Ovary (tissue), 9 donors: ENCODE results near the gene IHH. TPM values are rescaled to one million over a fixed set of nuclear protein-coding genes. Genes with fewer than 3 reads are reported as not detected.

Source experiments
- microRNA counts: library from miRNA; unstranded; fragments of <30 nt; microRNA quantifications from one replicate; lab custom pipeline; 2016
- microRNA-seq, 3 donors: library from miRNA; unstranded; fragments of <30 nt; microRNA quantifications; one replicate each; pipeline versions ENCODE4 to v1.2.0, GENCODE V29; 2019 to 2020
- polyA plus RNA-seq, 2 donors: library from polyadenylated mRNA; stranded (reverse); fragments of 200-250 nt in 1 of 2; fragments of 350-450 nt in 1 of 2; fragmentation: Illumina TruSeq in 1 of 2; extraction: RNeasy Lipid Tissue Mini Kit (QIAGEN cat#74804) in 1 of 2; gene quantifications; one replicate each; pipeline ENCODE4 v1.2.3, GENCODE V29; 2013 to 2014
- small RNA-seq: library from RNA; depleted of rRNA; stranded (forward); fragments of <200 nt; gene quantifications from one replicate; pipeline ENCODE3, GENCODE V24; 2016
- total RNA-seq, 7 donors: library from RNA; depleted of rRNA in 2 of 7; stranded (reverse); fragments of >200 nt in 2 of 7; fragmentation: NEBNext Ultra II Directional in 3 of 7; extraction: Animal tissue kit (Norgen Biotek cat#: 25700) in 3 of 7; gene quantifications; one replicate each; pipeline versions ENCODE4 v1.1.0 to v1.2.4, GENCODE V29; 2016 to 2023
- donor health status: DM: no; HTN: no; CAD: no; lungs with moderate emphysema.
- donor health status: DM: no; HTN: no; CAD: no.
- donor health status: Bipolar disorder and iron deficiency.
- donor health status: DM: yes; HTN: yes; CAD: no.
- donor health status: DM: no; HTN: no; CAD: no.
- donor health status: DM: yes; HTN: yes; CAD: no.

IHH gene
- total and polyA plus RNA-seq, 9 donors = 0.12 to 1.6 (median 0.36) TPM; not detected in 4

MicroRNAs encoded within 50 kb of the gene (microRNA counts, 767-probe panel; counts per million panel counts)
- microRNA hsa-miR-3131 (lab: Ali Mortazavi, UCI) = 530 counts per million, percentile 78 among the panel's probes with 10 or more counts

Small RNA genes lying within 50 kb of the gene (microRNA-seq; reads per million reads assigned to microRNA genes)
- 0 reads per million in 3 donors for gene MIR3131

Small RNA genes lying within 50 kb of the gene (small RNA-seq; reads per million reads assigned to genes)
- gene MIR3131 (not detected), gene RN7SL764P (not detected)

Other genes with a start within 250 kb of the IHH start
- under 1 TPM in 2 of 7 donors, not detected in 5; 0.11 to 0.32 TPM for gene PRKAG3, start 229.1 kb downstream of the IHH start, total RNA-seq
- gene PRKAG3, start 229.1 kb downstream of the IHH start, polyA plus RNA-seq = not detected
- gene WNT6, start 201.1 kb downstream of the IHH start, total RNA-seq = 1 to 10 TPM; 1.1 to 4.5 (median 2.0) TPM
- gene WNT6, start 201.1 kb downstream of the IHH start, polyA plus RNA-seq = 1 to 10 TPM in 1 of 2 donors, under 1 TPM in 1; 0.13 to 2.9 TPM
- gene WNT10A, start 180.1 kb downstream of the IHH start, total RNA-seq = 10 to 100 TPM in 1 of 7 donors, 1 to 10 TPM in 1, under 1 TPM in 1, not detected in 4; 0.27 to 12.4 (median 1.6) TPM
- gene WNT10A, start 180.1 kb downstream of the IHH start, polyA plus RNA-seq = under 1 TPM; 0.04 to 0.13 TPM
- not detected for gene CDK5R2, start 101.3 kb downstream of the IHH start, total RNA-seq
- gene CDK5R2, start 101.3 kb downstream of the IHH start, polyA plus RNA-seq = not detected
- gene FEV, start 75.7 kb downstream of the IHH start, total RNA-seq = under 1 TPM in 2 of 7 donors, not detected in 5; 0.11 to 0.13 TPM
- not detected for gene FEV, start 75.7 kb downstream of the IHH start, polyA plus RNA-seq
- not detected for gene CRYBA2, start 67.5 kb downstream of the IHH start, total RNA-seq
- gene CRYBA2, start 67.5 kb downstream of the IHH start, polyA plus RNA-seq = not detected
- gene CFAP65, start 19.4 kb downstream of the IHH start, total RNA-seq = 10 to 100 TPM in 1 of 7 donors, 1 to 10 TPM in 1, under 1 TPM in 3, not detected in 2; 0.82 to 19.6 (median 0.95) TPM
- under 1 TPM in 1 of 2 donors, not detected in 1; 0.04 TPM for gene CFAP65, start 19.4 kb downstream of the IHH start, polyA plus RNA-seq
- gene NHEJ1, start 99.9 kb upstream of the IHH start, total RNA-seq = 10 to 100 TPM; 14.7 to 19.1 (median 17.1) TPM
- 10 to 100 TPM; 10.8 to 23.1 TPM for gene NHEJ1, start 99.9 kb upstream of the IHH start, polyA plus RNA-seq
- 1 to 10 TPM in 6 of 7 donors, under 1 TPM in 1; 0.84 to 4.5 (median 1.7) TPM for gene SLC23A3, start 109.1 kb upstream of the IHH start, total RNA-seq
- 1 to 10 TPM in 1 of 2 donors, under 1 TPM in 1; 0.81 to 1.1 TPM for gene SLC23A3, start 109.1 kb upstream of the IHH start, polyA plus RNA-seq
- gene CNPPD1, start 116.0 kb upstream of the IHH start, total RNA-seq = 10 to 100 TPM; 29.7 to 68.2 (median 62.8) TPM
- 10 to 100 TPM; 27.1 to 46.7 TPM for gene CNPPD1, start 116.0 kb upstream of the IHH start, polyA plus RNA-seq
- gene RETREG2, start 117.4 kb upstream of the IHH start, total RNA-seq = 100 to 1,000 TPM in 3 of 7 donors, 10 to 100 TPM in 4; 40.9 to 106 (median 95.6) TPM
- gene RETREG2, start 117.4 kb upstream of the IHH start, polyA plus RNA-seq = 100 to 1,000 TPM in 1 of 2 donors, 10 to 100 TPM in 1; 74.4 to 110 TPM
- gene ZFAND2B, start 145.9 kb upstream of the IHH start, total RNA-seq = 10 to 100 TPM; 22.4 to 45.6 (median 33.9) TPM
- gene ZFAND2B, start 145.9 kb upstream of the IHH start, polyA plus RNA-seq = 10 to 100 TPM; 14.3 to 31.1 TPM
- 10 to 100 TPM; 12.0 to 64.5 (median 37.2) TPM for gene ABCB6, start 158.0 kb upstream of the IHH start, total RNA-seq
- 10 to 100 TPM; 26.3 to 33.3 TPM for gene ABCB6, start 158.0 kb upstream of the IHH start, polyA plus RNA-seq
- gene ATG9A, start 168.7 kb upstream of the IHH start, total RNA-seq = 10 to 100 TPM; 22.6 to 44.6 (median 32.6) TPM
- gene ATG9A, start 168.7 kb upstream of the IHH start, polyA plus RNA-seq = 10 to 100 TPM; 29.7 to 46.3 TPM
- gene ANKZF1, start 168.9 kb upstream of the IHH start, total RNA-seq = 10 to 100 TPM; 36.4 to 60.2 (median 44.1) TPM
- gene ANKZF1, start 168.9 kb upstream of the IHH start, polyA plus RNA-seq = 10 to 100 TPM; 33.1 to 36.5 TPM
- gene GLB1L, start 184.5 kb upstream of the IHH start, total RNA-seq = 10 to 100 TPM in 6 of 7 donors, 1 to 10 TPM in 1; 5.7 to 20.3 (median 13.9) TPM
- 10 to 100 TPM; 12.8 to 19.6 TPM for gene GLB1L, start 184.5 kb upstream of the IHH start, polyA plus RNA-seq
- gene STK16, start 184.6 kb upstream of the IHH start, total RNA-seq = 10 to 100 TPM; 12.4 to 24.8 (median 17.9) TPM
- 10 to 100 TPM; 19.1 to 29.4 TPM for gene STK16, start 184.6 kb upstream of the IHH start, polyA plus RNA-seq
- gene TUBA4B, start 192.3 kb upstream of the IHH start, total RNA-seq = 10 to 100 TPM in 1 of 7 donors, 1 to 10 TPM in 1, under 1 TPM in 3, not detected in 2; 0.27 to 13.2 (median 0.83) TPM
- under 1 TPM; 0.18 to 0.34 TPM for gene TUBA4B, start 192.3 kb upstream of the IHH start, polyA plus RNA-seq
- 10 to 100 TPM in 6 of 7 donors, 1 to 10 TPM in 1; 8.4 to 53.6 (median 16.5) TPM for gene TUBA4A, start 193.0 kb upstream of the IHH start, total RNA-seq
- gene TUBA4A, start 193.0 kb upstream of the IHH start, polyA plus RNA-seq = 10 to 100 TPM in 1 of 2 donors, 1 to 10 TPM in 1; 7.9 to 42.2 TPM
- gene DNAJB2, start 218.4 kb upstream of the IHH start, total RNA-seq = 100 to 1,000 TPM in 1 of 7 donors, 10 to 100 TPM in 6; 34.0 to 101 (median 85.7) TPM
- 10 to 100 TPM; 77.9 to 87.5 TPM for gene DNAJB2, start 218.4 kb upstream of the IHH start, polyA plus RNA-seq
- 1 to 10 TPM in 3 of 7 donors, under 1 TPM in 3, not detected in 1; 0.12 to 2.3 (median 0.82) TPM for gene PTPRN, start 248.5 kb upstream of the IHH start, total RNA-seq
- 1 to 10 TPM in 1 of 2 donors, under 1 TPM in 1; 0.08 to 1.3 TPM for gene PTPRN, start 248.5 kb upstream of the IHH start, polyA plus RNA-seq